SU-DHL-6 (cell line): ENCODE data around the gene EXOC6B.

Experiments used
- EZH2phosphoT487 ChIP-seq: fragments of 200-600 bp; sonication (generic), shearing (Covaris generic); conservative IDR thresholded peaks from 2 replicates; pipeline ENCODE4 v1.6.1; 2018; ENCODE audit warnings: mild to moderate bottlenecking, antibody characterized with exemption, low read length, moderate library complexity, mixed read lengths
- TF ChIP-seq, protein P1 (sequence below): fragments of 200-600 bp; sonication (generic); IDR thresholded peaks from one replicate; pipeline ENCODE4 v1.5.1; 2017; ENCODE audit warnings: antibody characterized with exemption, mild to moderate bottlenecking, low read length, moderate library complexity; ENCODE audit not compliant: insufficient read depth, poor library complexity, severe bottlenecking

DNA sequence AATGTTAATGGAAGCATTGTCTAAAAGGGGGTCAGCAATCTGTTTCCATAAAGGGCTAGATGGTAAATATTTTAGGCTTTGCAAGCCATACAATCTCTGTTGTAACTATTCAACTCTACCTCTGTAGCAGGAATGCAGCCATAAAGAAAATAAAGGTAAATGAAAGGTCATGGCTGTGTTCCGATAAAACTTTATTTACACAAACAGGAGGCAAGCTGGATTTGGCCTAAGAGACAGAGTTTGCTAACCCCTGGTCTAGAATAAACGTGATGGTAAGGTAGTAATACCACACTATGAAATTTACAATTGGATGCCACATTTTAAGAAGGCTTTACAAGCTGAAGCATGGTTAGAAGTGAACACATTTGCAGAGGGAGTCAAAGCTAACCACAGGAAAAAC, 91.4 kb downstream of the EXOC6B start:
- TF ChIP-seq, protein P1, sequence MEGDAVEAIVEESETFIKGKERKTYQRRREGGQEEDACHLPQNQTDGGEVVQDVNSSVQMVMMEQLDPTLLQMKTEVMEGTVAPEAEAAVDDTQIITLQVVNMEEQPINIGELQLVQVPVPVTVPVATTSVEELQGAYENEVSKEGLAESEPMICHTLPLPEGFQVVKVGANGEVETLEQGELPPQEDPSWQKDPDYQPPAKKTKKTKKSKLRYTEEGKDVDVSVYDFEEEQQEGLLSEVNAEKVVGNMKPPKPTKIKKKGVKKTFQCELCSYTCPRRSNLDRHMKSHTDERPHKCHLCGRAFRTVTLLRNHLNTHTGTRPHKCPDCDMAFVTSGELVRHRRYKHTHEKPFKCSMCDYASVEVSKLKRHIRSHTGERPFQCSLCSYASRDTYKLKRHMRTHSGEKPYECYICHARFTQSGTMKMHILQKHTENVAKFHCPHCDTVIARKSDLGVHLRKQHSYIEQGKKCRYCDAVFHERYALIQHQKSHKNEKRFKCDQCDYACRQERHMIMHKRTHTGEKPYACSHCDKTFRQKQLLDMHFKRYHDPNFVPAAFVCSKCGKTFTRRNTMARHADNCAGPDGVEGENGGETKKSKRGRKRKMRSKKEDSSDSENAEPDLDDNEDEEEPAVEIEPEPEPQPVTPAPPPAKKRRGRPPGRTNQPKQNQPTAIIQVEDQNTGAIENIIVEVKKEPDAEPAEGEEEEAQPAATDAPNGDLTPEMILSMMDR, result no peak
- TF ChIP-seq EZH2phosphoT487, result no peak
